Measurements from ENCODE around the gene ORC3.
"Not testable (repeated sequence)": the region's sequence is repeated elsewhere in the genome, so short reads cannot be mapped to it uniquely, and the experiment has no call there.

The ORC3 gene

GRCh38 chr6:87701676-87702588, 112.0 kb downstream of the ORC3 start, which contains the start of gene AKIRIN2:
Gene AKIRIN2, minus strand, starts transcription at chr6:87702233. Its CDS starts 549 bp downstream, at chr6:87701684.
- DNase-seq: peak; percentile 100
- POLR2A ChIA-PET: interaction anchor here (0.5 to 1.3 kb wide), 6 partner anchors 29 to 1473 kb away, joined by 3 to 9 read pairs (median 5); no protein-coding TSS in a partner anchor
- H3K9me3 ChIP-seq (ENCODE audit: control extremely low read depth in 1 of 5, control insufficient read depth in 4 of 5, insufficient read depth in 2 of 5, low read depth in 1 of 5, low read length in 4 of 5): no peaks in the 10 kb centered on the region
- H3K27ac ChIP-seq (ENCODE audit: insufficient read depth in 1 of 2, low read depth in 1 of 2, low read length in 2 of 2, poor library complexity in 1 of 2, severe bottlenecking in 2 of 2): peak within 1 kb of the TSS; percentile 90 to 96
- H3K27me3 ChIP-seq (replicated peaks in 2 of 5; ENCODE audit: control insufficient read depth in 4 of 5, insufficient read depth in 5 of 5, low read length in 4 of 5): no peaks in the 10 kb centered on the region
- H3K4me3 ChIP-seq (ENCODE audit: control insufficient read depth in 1 of 7, extremely low read depth in 1 of 7, insufficient read depth in 4 of 7, low read depth in 2 of 7, low read length in 6 of 7): peak within 1 kb of the TSS; percentile 90 to 99 (median 96)
- H3K4me1 ChIP-seq (ENCODE audit: control extremely low read depth in 1 of 4, control insufficient read depth in 4 of 4, insufficient read depth in 4 of 4, low read length in 3 of 4): peaks cover 11 to 50% (median 31%) of the 10 kb centered on the region in 4 experiments
- CTCF ChIA-PET: interaction anchor here (1.2 to 2.2 kb wide), 5 partner anchors 15 to 55 kb away, joined by 3 to 7 read pairs (median 5); no protein-coding TSS in a partner anchor
- WGBS (ENCODE audit: insufficient coverage): under 1% methylated on average over 65 of the region's 88 CpGs
- no peaks in the 10 kb centered on the region for H3K36me3 ChIP-seq (ENCODE audit: control insufficient read depth in 4 of 4, insufficient read depth in 4 of 4, low read length in 3 of 4)

GRCh38 chr6:87702589-87702945, 112.6 kb downstream of the ORC3 start:
- Histone ChIP-seq H3K27me3 (replicated peaks in 2 of 5; ENCODE audit: control insufficient read depth in 4 of 5, insufficient read depth in 5 of 5, low read length in 4 of 5) (no peaks in the 10 kb centered on the region), H3K36me3 (ENCODE audit: control insufficient read depth in 4 of 4, insufficient read depth in 4 of 4, low read length in 3 of 4) (no peaks in the 10 kb centered on the region), H3K4me1 (ENCODE audit: control extremely low read depth in 1 of 4, control insufficient read depth in 4 of 4, insufficient read depth in 4 of 4, low read length in 3 of 4) (peaks cover 11 to 44% (median 28%) of the 10 kb centered on the region in 4 experiments), H3K4me3 (ENCODE audit: control insufficient read depth in 1 of 7, extremely low read depth in 1 of 7, insufficient read depth in 4 of 7, low read depth in 2 of 7, low read length in 6 of 7) (peak overlapping the region in 6 of 7 experiments; percentile 77 to 98 (median 94)), H3K9me3 (ENCODE audit: control extremely low read depth in 1 of 5, control insufficient read depth in 4 of 5, insufficient read depth in 2 of 5, low read depth in 1 of 5, low read length in 4 of 5) (no peaks in the 10 kb centered on the region), H3K27ac (ENCODE audit: insufficient read depth in 1 of 2, low read depth in 1 of 2, low read length in 2 of 2, poor library complexity in 1 of 2, severe bottlenecking in 2 of 2) (peak overlapping the region; percentile 71 to 96)
- no peak for DNase-seq
- POLR2A ChIA-PET: interaction anchor here (0.6 to 1.3 kb wide), 4 partner anchors 28 to 68 kb away, joined by 3 to 9 read pairs (median 5); no protein-coding TSS in a partner anchor
- CTCF ChIA-PET: interaction anchor here (1.2 to 2.2 kb wide), 4 partner anchors 15 to 54 kb away, joined by 3 to 7 read pairs (median 4); no protein-coding TSS in a partner anchor
- 11% methylated on average over 4 of the region's 7 CpGs for WGBS (ENCODE audit: insufficient coverage)

- peaks cover 11 to 39% (median 23%) of the 10 kb centered on the region in 4 experiments for H3K4me1 ChIP-seq (ENCODE audit: control extremely low read depth in 1 of 4, control insufficient read depth in 4 of 4, insufficient read depth in 4 of 4, low read length in 3 of 4)
- H3K27me3 ChIP-seq (replicated peaks in 2 of 5; ENCODE audit: control insufficient read depth in 4 of 5, insufficient read depth in 5 of 5, low read length in 4 of 5); POLR2A ChIA-PET; H3K36me3 ChIP-seq (ENCODE audit: control insufficient read depth in 4 of 4, insufficient read depth in 4 of 4, low read length in 3 of 4); H3K9me3 ChIP-seq (ENCODE audit: control extremely low read depth in 1 of 5, control insufficient read depth in 4 of 5, insufficient read depth in 2 of 5, low read depth in 1 of 5, low read length in 4 of 5); DNase-seq: not testable (repeated sequence)
- peak overlapping the region in 5 of 7 experiments; percentile 77 to 98 (median 92) for H3K4me3 ChIP-seq (ENCODE audit: control insufficient read depth in 1 of 7, extremely low read depth in 1 of 7, insufficient read depth in 4 of 7, low read depth in 2 of 7, low read length in 6 of 7)
- over 99% methylated on average over 17 of the region's 19 CpGs for WGBS (ENCODE audit: insufficient coverage)
- CTCF ChIA-PET: interaction anchor here (1.2 to 2.2 kb wide), 3 partner anchors 14 to 54 kb away, joined by 3 to 7 read pairs (median 5); no protein-coding TSS in a partner anchor
- H3K27ac ChIP-seq (ENCODE audit: insufficient read depth in 1 of 2, low read depth in 1 of 2, low read length in 2 of 2, poor library complexity in 1 of 2, severe bottlenecking in 2 of 2): peak overlapping the region in 1 of 2 experiments; percentile 96
Observed at GRCh38 chr6:87703039-87703438, 113.1 kb downstream of the ORC3 start.

GRCh38 chr6:87705070-87705691, 115.2 kb downstream of the ORC3 start:
- Histone ChIP-seq H3K27me3 (replicated peaks in 2 of 5; ENCODE audit: control insufficient read depth in 4 of 5, insufficient read depth in 5 of 5, low read length in 4 of 5) (no peaks in the 10 kb centered on the region), H3K4me3 (ENCODE audit: control insufficient read depth in 1 of 7, extremely low read depth in 1 of 7, insufficient read depth in 4 of 7, low read depth in 2 of 7, low read length in 6 of 7) (no peak overlapping the region), H3K4me1 (ENCODE audit: control extremely low read depth in 1 of 4, control insufficient read depth in 4 of 4, insufficient read depth in 4 of 4, low read length in 3 of 4) (peaks cover 1 to 23% (median 8%) of the 10 kb centered on the region in 4 experiments), H3K9me3 (ENCODE audit: control extremely low read depth in 1 of 5, control insufficient read depth in 4 of 5, insufficient read depth in 2 of 5, low read depth in 1 of 5, low read length in 4 of 5) (no peaks in the 10 kb centered on the region), H3K27ac (ENCODE audit: insufficient read depth in 1 of 2, low read depth in 1 of 2, low read length in 2 of 2, poor library complexity in 1 of 2, severe bottlenecking in 2 of 2) (no peak overlapping the region), H3K36me3 (ENCODE audit: control insufficient read depth in 4 of 4, insufficient read depth in 4 of 4, low read length in 3 of 4) (no peaks in the 10 kb centered on the region)
- WGBS (ENCODE audit: insufficient coverage): 96% methylated on average over 4 of the region's 4 CpGs
- CTCF ChIA-PET: interaction anchor here (0.9 to 1.4 kb wide), 3 partner anchors 9 to 18 kb away, joined by 3 to 5 read pairs (median 3); no protein-coding TSS in a partner anchor
- POLR2A ChIA-PET: no interaction called here
- DNase-seq: peak in 2 of 3 donors; percentile 66 to 80

GRCh38 chr6:87706187-87706966, 116.4 kb downstream of the ORC3 start:
- Histone ChIP-seq H3K4me1 (ENCODE audit: control extremely low read depth in 1 of 4, control insufficient read depth in 4 of 4, insufficient read depth in 4 of 4, low read length in 3 of 4) (peaks cover 1 to 19% (median 6%) of the 10 kb centered on the region in 4 experiments), H3K27me3 (replicated peaks in 2 of 5; ENCODE audit: control insufficient read depth in 4 of 5, insufficient read depth in 5 of 5, low read length in 4 of 5) (no peaks in the 10 kb centered on the region), H3K9me3 (ENCODE audit: control extremely low read depth in 1 of 5, control insufficient read depth in 4 of 5, insufficient read depth in 2 of 5, low read depth in 1 of 5, low read length in 4 of 5) (no peaks in the 10 kb centered on the region), H3K36me3 (ENCODE audit: control insufficient read depth in 4 of 4, insufficient read depth in 4 of 4, low read length in 3 of 4) (no peaks in the 10 kb centered on the region), H3K27ac (ENCODE audit: insufficient read depth in 1 of 2, low read depth in 1 of 2, low read length in 2 of 2, poor library complexity in 1 of 2, severe bottlenecking in 2 of 2) (no peak overlapping the region), H3K4me3 (ENCODE audit: control insufficient read depth in 1 of 7, extremely low read depth in 1 of 7, insufficient read depth in 4 of 7, low read depth in 2 of 7, low read length in 6 of 7) (no peak overlapping the region)
- no peak for DNase-seq
- 50% methylated on average over 1 of the region's 3 CpGs for WGBS (ENCODE audit: insufficient coverage)
- ChIA-PET CTCF (interaction anchor here (1.1 to 1.4 kb wide), 3 partner anchors 8 to 17 kb away, joined by 3 to 5 read pairs (median 5); no protein-coding TSS in a partner anchor), POLR2A (interaction anchor here (0.6 kb wide), 1 partner anchor 39 kb away, joined by 4 read pairs; no protein-coding TSS in a partner anchor)

GRCh38 chr6:87708581-87709427, 118.9 kb downstream of the ORC3 start:
- POLR2A ChIA-PET; DNase-seq; H3K9me3 ChIP-seq (ENCODE audit: control extremely low read depth in 1 of 5, control insufficient read depth in 4 of 5, insufficient read depth in 2 of 5, low read depth in 1 of 5, low read length in 4 of 5); H3K27ac ChIP-seq (ENCODE audit: insufficient read depth in 1 of 2, low read depth in 1 of 2, low read length in 2 of 2, poor library complexity in 1 of 2, severe bottlenecking in 2 of 2); H3K4me3 ChIP-seq (ENCODE audit: control insufficient read depth in 1 of 7, extremely low read depth in 1 of 7, insufficient read depth in 4 of 7, low read depth in 2 of 7, low read length in 6 of 7); H3K36me3 ChIP-seq (ENCODE audit: control insufficient read depth in 4 of 4, insufficient read depth in 4 of 4, low read length in 3 of 4); CTCF ChIA-PET; H3K27me3 ChIP-seq (replicated peaks in 2 of 5; ENCODE audit: control insufficient read depth in 4 of 5, insufficient read depth in 5 of 5, low read length in 4 of 5): not testable (repeated sequence)
- peaks cover 0 to 12% (median 0%) of the 10 kb centered on the region in 4 experiments for H3K4me1 ChIP-seq (ENCODE audit: control extremely low read depth in 1 of 4, control insufficient read depth in 4 of 4, insufficient read depth in 4 of 4, low read length in 3 of 4)
- WGBS (ENCODE audit: insufficient coverage): no CpG with 5 or more reads among the region's 7 CpGs
